BLaER1 treated with 17β-estradiol and CSF1 and Interleukin-3, amounts not matched to agents 10 nM and 100 nM (cell line): ENCODE data around the gene GRK4.

ENCODE experiments used
- H3K27ac ChIP-seq, 11 experiments: shearing (Covaris generic); formaldehyde crosslinking; 2 replicates each; pipeline ENCODE4 v1.8.1; 2022
- H3K27me3 ChIP-seq, 11 experiments: shearing (Covaris generic); formaldehyde crosslinking; 2 replicates each; pipeline ENCODE4 v1.8.1; 2022
- H3K36me3 ChIP-seq, 11 experiments: shearing (Covaris generic); formaldehyde crosslinking; 2 replicates each; pipeline ENCODE4 v1.8.1; 2022
- H3K4me1 ChIP-seq, 10 experiments: shearing (Covaris generic); formaldehyde crosslinking; 2 replicates each; pipeline ENCODE4 v1.8.1; 2022
- H3K4me2 ChIP-seq, 11 experiments: shearing (Covaris generic); formaldehyde crosslinking; 2 replicates each; pipeline ENCODE4 v1.8.1; 2022
- H3K4me3 ChIP-seq, 10 experiments: shearing (Covaris generic); formaldehyde crosslinking; 2 replicates each; pipeline ENCODE4 v1.8.1; 2022
- H3K9ac ChIP-seq, 11 experiments: shearing (Covaris generic); formaldehyde crosslinking; 2 replicates each; pipeline ENCODE4 v1.8.1; 2022
- H3K9me3 ChIP-seq, 11 experiments: shearing (Covaris generic); formaldehyde crosslinking; replicated peaks in 1 of 11; 2 replicates each; pipeline ENCODE4 v1.8.1; 2022
- H4K20me1 ChIP-seq, 11 experiments: shearing (Covaris generic); formaldehyde crosslinking; 2 replicates each; pipeline ENCODE4 v1.8.1; 2022
- Cebpa-rat ChIP-seq, 11 experiments: shearing (Covaris generic); IDR thresholded peaks; 2 replicates each; pipeline ENCODE4 v1.8.1; 2022

Gene GRK4

GRCh38 chr4:3019145-3019846 is 55.9 kb downstream of the GRK4 start:
- no peak overlapping the region for H3K9ac ChIP-seq
- peaks cover 0 to 7% (median 0%) of the 10 kb centered on the region in 10 experiments; a peak in 1 of 20 replicates for H3K4me1 ChIP-seq
- H3K27me3 ChIP-seq = no peaks in the 10 kb centered on the region
- no peak for TF ChIP-seq Cebpa-rat (IDR thresholded peaks at IDR 0.05)
- no peak overlapping the region for H3K4me2 ChIP-seq
- H3K4me3 ChIP-seq = no peak overlapping the region
- H3K36me3 ChIP-seq = no peaks in the 10 kb centered on the region
- H3K9me3 ChIP-seq = peaks cover 0 to 12% (median 8%) of the 10 kb centered on the region in 11 experiments; a peak in 14 of 22 replicates
- no peak overlapping the region for H3K27ac ChIP-seq
- H4K20me1 ChIP-seq = no peaks in the 10 kb centered on the region

GRCh38 chr4:3021127-3021526 is 57.8 kb downstream of the GRK4 start:
- Histone ChIP-seq H3K4me3 (no peak overlapping the region), H3K9me3 (peaks cover 0 to 12% (median 8%) of the 10 kb centered on the region in 11 experiments; a peak in 14 of 22 replicates), H3K9ac (no peak overlapping the region), H3K4me1 (peaks cover 0 to 7% (median 0%) of the 10 kb centered on the region in 10 experiments; a peak in 1 of 20 replicates), H3K27ac (no peak overlapping the region), H3K36me3 (no peaks in the 10 kb centered on the region), H3K4me2 (no peak overlapping the region), H3K27me3 (no peaks in the 10 kb centered on the region), H4K20me1 (no peaks in the 10 kb centered on the region)
- TF ChIP-seq Cebpa-rat (IDR thresholded peaks at IDR 0.05) = no peak

GRCh38 chr4:3021627-3022026 is 58.3 kb downstream of the GRK4 start:
- Histone ChIP-seq H3K36me3 (no peaks in the 10 kb centered on the region), H3K4me3 (no peak overlapping the region), H3K9ac (no peak overlapping the region), H3K27ac (no peak overlapping the region), H4K20me1 (no peaks in the 10 kb centered on the region), H3K9me3 (peaks cover 0 to 12% (median 8%) of the 10 kb centered on the region in 11 experiments; a peak in 14 of 22 replicates), H3K4me1 (peaks cover 0 to 7% (median 0%) of the 10 kb centered on the region in 10 experiments; a peak in 1 of 20 replicates), H3K4me2 (no peak overlapping the region), H3K27me3 (no peaks in the 10 kb centered on the region)
- no peak for TF ChIP-seq Cebpa-rat (IDR thresholded peaks at IDR 0.05)

DNA sequence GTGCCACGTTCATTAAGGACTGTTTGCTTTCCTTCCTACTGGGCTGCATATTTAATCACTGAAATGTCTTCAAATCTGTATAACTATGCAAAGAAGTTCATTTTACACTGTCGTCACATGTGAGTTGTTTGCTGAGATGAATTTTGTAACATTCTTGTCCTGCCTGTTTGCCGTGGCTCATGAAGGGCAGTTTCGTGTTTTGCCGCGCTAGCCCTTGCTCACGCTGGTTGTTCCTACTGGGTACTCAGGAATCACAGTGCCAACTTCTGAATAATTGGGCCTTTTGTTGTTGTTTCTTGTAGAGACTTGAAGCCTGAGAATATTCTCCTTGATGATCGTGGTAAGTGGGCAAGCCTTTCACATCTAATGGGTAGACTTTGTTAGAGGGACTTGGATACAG is 58.7 kb downstream of the GRK4 start:
- no peak overlapping the region for H3K4me3 ChIP-seq
- no peaks in the 10 kb centered on the region for H3K36me3 ChIP-seq
- no peak overlapping the region for H3K4me2 ChIP-seq
- no peaks in the 10 kb centered on the region for H3K27me3 ChIP-seq
- peaks cover 0 to 6% (median 0%) of the 10 kb centered on the region in 10 experiments; a peak in 1 of 20 replicates for H3K4me1 ChIP-seq
- TF ChIP-seq Cebpa-rat (IDR thresholded peaks at IDR 0.05) = no peak
- no peak overlapping the region for H3K9ac ChIP-seq
- H3K27ac ChIP-seq = no peak overlapping the region
- H3K9me3 ChIP-seq = peaks cover 0 to 12% (median 8%) of the 10 kb centered on the region in 11 experiments; a peak in 14 of 22 replicates
- H4K20me1 ChIP-seq = no peaks in the 10 kb centered on the region

- H3K27ac ChIP-seq = no peak overlapping the region
- no peak for TF ChIP-seq Cebpa-rat (IDR thresholded peaks at IDR 0.05)
- H3K4me2 ChIP-seq = no peak overlapping the region
- no peak overlapping the region for H3K4me3 ChIP-seq
- H3K9me3 ChIP-seq = peaks cover 0 to 12% (median 8%) of the 10 kb centered on the region in 11 experiments; a peak in 14 of 22 replicates
- H3K4me1 ChIP-seq = peaks cover 0 to under 1% (median 0%) of the 10 kb centered on the region in 10 experiments; a peak in 1 of 20 replicates
- no peaks in the 10 kb centered on the region for H3K27me3 ChIP-seq
- no peaks in the 10 kb centered on the region for H3K36me3 ChIP-seq
- no peaks in the 10 kb centered on the region for H4K20me1 ChIP-seq
- no peak overlapping the region for H3K9ac ChIP-seq
Measured at GRCh38 chr4:3022651-3023050, 59.3 kb downstream of the GRK4 start.

DNA sequence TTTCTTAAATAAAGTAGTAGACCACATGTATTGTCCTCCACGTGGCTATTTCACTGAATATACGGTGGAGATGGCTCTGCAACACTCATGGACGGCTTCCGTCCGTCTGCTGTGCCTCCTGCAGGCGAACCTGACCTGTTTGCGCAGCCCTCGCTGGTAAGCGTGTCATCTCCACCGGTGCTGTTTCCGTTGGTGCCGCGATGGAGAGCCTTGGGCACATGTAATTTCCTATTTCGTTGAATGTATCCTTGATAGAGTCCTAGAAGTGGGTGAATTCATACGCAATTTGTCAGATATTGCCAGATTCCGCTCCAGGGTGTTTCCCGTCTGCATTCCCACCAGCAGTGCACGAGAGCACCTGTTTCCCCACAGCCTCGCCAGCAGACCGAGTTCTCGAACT is 62.5 kb downstream of the GRK4 start:
- no peak overlapping the region for H3K9ac ChIP-seq
- peaks cover 0 to 12% (median 8%) of the 10 kb centered on the region in 11 experiments; a peak in 14 of 22 replicates for H3K9me3 ChIP-seq
- no peak overlapping the region for H3K27ac ChIP-seq
- H3K36me3 ChIP-seq = no peaks in the 10 kb centered on the region
- TF ChIP-seq Cebpa-rat (IDR thresholded peaks at IDR 0.05) = no peak
- no peaks in the 10 kb centered on the region for H3K27me3 ChIP-seq
- no peak overlapping the region for H3K4me3 ChIP-seq
- no peak overlapping the region for H3K4me2 ChIP-seq
- H3K4me1 ChIP-seq = no peaks in the 10 kb centered on the region
- no peaks in the 10 kb centered on the region for H4K20me1 ChIP-seq

DNA sequence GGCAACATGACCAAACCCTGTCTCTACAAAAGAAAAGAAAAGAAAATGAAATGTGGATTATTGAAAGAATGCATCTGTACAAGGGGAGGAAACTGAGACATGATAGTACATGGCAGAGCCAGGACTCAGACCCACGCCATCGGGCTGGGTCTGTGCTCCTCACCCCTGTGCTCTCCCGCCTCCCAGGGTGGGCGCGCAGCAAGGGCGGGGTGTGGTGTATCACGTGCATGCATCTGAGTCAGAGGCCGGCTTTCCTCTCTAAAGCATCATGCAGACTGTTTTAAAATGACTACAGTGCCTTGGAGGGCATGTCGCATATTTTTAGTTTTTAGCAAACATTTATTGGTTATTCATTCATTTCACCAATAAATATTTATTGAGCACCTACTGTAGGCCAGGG is 63.2 kb downstream of the GRK4 start:
- Histone ChIP-seq H3K27ac (no peak overlapping the region), H4K20me1 (no peaks in the 10 kb centered on the region), H3K4me3 (no peak overlapping the region), H3K36me3 (no peaks in the 10 kb centered on the region), H3K9ac (no peak overlapping the region), H3K4me1 (no peaks in the 10 kb centered on the region), H3K9me3 (peaks cover 0 to 12% (median 8%) of the 10 kb centered on the region in 11 experiments; a peak in 14 of 22 replicates), H3K27me3 (no peaks in the 10 kb centered on the region), H3K4me2 (no peak overlapping the region)
- no peak for TF ChIP-seq Cebpa-rat (IDR thresholded peaks at IDR 0.05)

DNA sequence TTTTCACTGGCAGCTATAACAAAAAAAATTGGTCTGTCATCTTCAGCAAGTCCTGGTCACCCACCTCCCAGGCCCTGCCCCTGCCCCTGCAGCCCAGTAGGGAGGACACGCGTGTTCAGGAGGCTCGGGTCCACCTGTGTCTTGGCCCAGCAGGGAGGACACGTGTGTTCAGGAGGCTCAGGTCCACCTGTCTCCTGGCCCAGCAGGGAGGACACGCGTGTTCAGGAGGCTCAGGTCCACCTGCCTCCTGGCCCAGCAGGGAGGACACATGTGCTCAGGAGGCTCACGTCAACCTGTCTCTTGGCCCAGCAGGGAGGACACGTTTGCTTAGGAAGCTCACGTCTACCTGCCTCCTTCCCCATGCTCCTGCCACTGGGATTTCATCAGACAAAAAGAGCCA is 66.1 kb downstream of the GRK4 start:
- Histone ChIP-seq H3K4me2 (no peak overlapping the region), H3K27ac (no peak overlapping the region), H3K36me3 (no peaks in the 10 kb centered on the region), H3K27me3 (no peaks in the 10 kb centered on the region), H3K4me1 (0 out of 20 replicates have a peak, but pooled peaks cover 0 to 4% (median 0%) of the 10 kb centered on the region in 10 experiments), H3K4me3 (no peak overlapping the region), H3K9me3 (no peaks in the 10 kb centered on the region), H4K20me1 (no peaks in the 10 kb centered on the region), H3K9ac (no peak overlapping the region)
- no peak for TF ChIP-seq Cebpa-rat (IDR thresholded peaks at IDR 0.05)

GRCh38 chr4:3030566-3031356 is 67.4 kb downstream of the GRK4 start:
- no peak for TF ChIP-seq Cebpa-rat (IDR thresholded peaks at IDR 0.05)
- no peaks in the 10 kb centered on the region for H3K9me3 ChIP-seq
- no peak overlapping the region for H3K9ac ChIP-seq
- no peak overlapping the region for H3K4me2 ChIP-seq
- no peaks in the 10 kb centered on the region for H3K36me3 ChIP-seq
- H3K4me1 ChIP-seq = 0 out of 20 replicates have a peak, but pooled peaks cover 0 to 4% (median 0%) of the 10 kb centered on the region in 10 experiments
- H3K27ac ChIP-seq = no peak overlapping the region
- no peaks in the 10 kb centered on the region for H3K27me3 ChIP-seq
- no peaks in the 10 kb centered on the region for H4K20me1 ChIP-seq
- no peak overlapping the region for H3K4me3 ChIP-seq
